Transverse colon (tissue), 3 donors: ENCODE results near the gene DOK1.

ENCODE experiments used
- POLR2A ChIP-seq: fragments of 450-650 bp; IDR thresholded peaks from one replicate; pipeline ENCODE4 v1.6.1; 2016; ENCODE audit warnings: antibody characterized with exemption, mild to moderate bottlenecking, moderate library complexity
- POLR2AphosphoS5 ChIP-seq, 3 donors: sonication (generic); formaldehyde crosslinking; IDR thresholded peaks; one replicate each; pipeline ENCODE4 v1.6.1; 2016; ENCODE audit warnings: antibody characterized with exemption in 3 of 3

DNA sequence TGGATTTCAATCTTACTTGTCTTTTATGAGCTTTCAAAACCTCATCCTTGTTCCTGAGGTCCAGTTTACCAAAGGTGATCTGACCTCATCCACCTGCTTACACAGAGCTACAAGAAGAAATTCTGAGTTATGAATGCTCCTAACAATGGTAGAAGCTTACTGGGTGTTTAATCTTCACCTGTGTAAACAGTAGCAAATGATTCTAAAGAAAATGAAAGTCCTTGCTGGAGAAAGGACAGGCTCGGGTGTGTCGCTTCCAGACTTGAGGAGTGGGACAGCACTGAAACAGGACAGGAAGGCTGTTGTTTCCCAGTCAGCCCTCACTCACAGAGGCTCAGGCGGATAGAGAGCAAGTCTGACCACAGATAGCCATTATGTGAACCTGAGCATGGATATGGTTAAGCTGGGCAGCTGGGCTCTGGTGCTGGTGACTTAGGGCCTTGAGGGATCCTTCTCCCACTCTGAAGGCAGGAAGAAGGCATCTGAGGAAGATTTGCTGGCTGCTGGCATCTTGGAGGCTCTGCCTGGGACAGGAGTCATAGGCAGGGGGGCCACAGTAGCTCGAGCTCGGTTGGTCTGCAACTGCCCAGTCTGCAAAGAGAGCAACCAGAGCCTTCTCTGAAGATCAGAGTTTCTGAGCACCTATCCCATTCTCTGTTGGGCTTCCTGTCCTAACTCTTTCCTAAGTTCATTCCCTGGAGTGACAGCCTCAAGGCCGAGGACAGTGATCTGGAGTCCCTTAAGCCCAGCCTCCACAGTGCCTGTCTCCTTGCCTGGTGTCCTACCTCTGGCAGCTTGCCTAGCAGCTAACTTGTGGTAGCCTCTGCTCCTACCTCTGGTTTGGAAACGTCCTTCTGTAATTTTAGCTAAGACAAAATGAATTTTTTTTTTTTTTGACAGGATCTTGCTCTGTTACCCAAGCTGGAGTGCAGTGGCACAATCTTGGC is 4.0 kb downstream of the DOK1 start:
- no peak for TF ChIP-seq POLR2A
- TF ChIP-seq POLR2AphosphoS5 (IDR thresholded peaks at IDR 0.05) = no peak
